Activated T-helper 1 cell treated with anti-CD3 and anti-CD28 coated beads, Interleukin-12 subunit alpha, Interleukin-12 subunit beta, Interleukin-2, Interleukin-4 antibody, amounts not matched to agents 30 ng/mL and 10 ng/mL and 1 ng/mL, durations not matched to agents 14 hours and 24 hours and 36 hours (primary cell): Measurements from ENCODE around the gene ECHS1. TPM values are rescaled to one million over a fixed set of nuclear protein-coding genes. Genes with fewer than 3 reads are reported as not detected.

Experiments
- DNase-seq: peaks from one replicate; pipeline ENCODE4 v3.0.0; 2021; ENCODE audit warnings: low spot score
- H3K27ac Mint-ChIP-seq: one replicate; pipeline ENCODE4 v1.8.0; 2021; ENCODE audit warnings: mild to moderate bottlenecking, mixed read lengths
- H3K27me3 Mint-ChIP-seq: one replicate; pipeline ENCODE4 v1.8.0; 2022; ENCODE audit warnings: mild to moderate bottlenecking, moderate library complexity, mixed read lengths; ENCODE audit not compliant: insufficient read depth
- H3K36me3 Mint-ChIP-seq: one replicate; pipeline ENCODE4 v1.8.0; 2021; ENCODE audit warnings: low read depth, mixed read lengths
- H3K4me1 Mint-ChIP-seq: one replicate; pipeline ENCODE4 v1.8.0; 2021; ENCODE audit warnings: low read depth, mixed read lengths
- H3K4me3 Mint-ChIP-seq: one replicate; pipeline ENCODE4 v1.8.0; 2021; ENCODE audit warnings: mild to moderate bottlenecking, moderate library complexity, mixed read lengths
- H3K9me3 Mint-ChIP-seq: one replicate; pipeline ENCODE4 v1.8.0; 2021; ENCODE audit warnings: mixed read lengths
- intact Hi-C: fragments of 100-400 bp; cut with micrococcal nuclease; formaldehyde crosslinking; loops from one replicate; pipeline ENCODE4 v1.15.1; 2024
- total RNA-seq: library from RNA; stranded (reverse); gene quantifications from 2 replicates; pipeline ENCODE4 v1.2.3, GENCODE V29; 2022

ECHS1 gene
- total RNA-seq, 1 donor from 2014 or later, result 69.6 TPM

- H3K27ac Mint-ChIP-seq, result no peak overlapping the region
- peaks cover 37% of the 10 kb centered on the region for H3K27me3 Mint-ChIP-seq
- no peaks in the 10 kb centered on the region for H3K9me3 Mint-ChIP-seq
- peaks cover 6% of the 10 kb centered on the region for H3K4me1 Mint-ChIP-seq
- intact Hi-C loops, result loop anchor here (1.0 kb wide), 1 partner anchor 26 kb away; no protein-coding TSS in a partner anchor
- H3K4me3 Mint-ChIP-seq, result peak overlapping the region; percentile 16
- DNase-seq, result peak; percentile 58
- H3K36me3 Mint-ChIP-seq, result no peaks in the 10 kb centered on the region
These were observed 37.7 kb downstream of the ECHS1 start for GRCh38 chr10:133335246-133336117.

GRCh38 chr10:133334503-133335245 is 38.5 kb downstream of the ECHS1 start:
- DNase-seq, result no peak
- H3K4me3 Mint-ChIP-seq, result peak overlapping the region; percentile 75
- intact Hi-C loops, result loop anchor here (1.0 kb wide), 1 partner anchor 25 kb away; no protein-coding TSS in a partner anchor
- peaks cover 42% of the 10 kb centered on the region for H3K27me3 Mint-ChIP-seq
- H3K36me3 Mint-ChIP-seq, result no peaks in the 10 kb centered on the region
- H3K27ac Mint-ChIP-seq, result peak overlapping the region; percentile 45
- peaks cover 6% of the 10 kb centered on the region for H3K4me1 Mint-ChIP-seq
- no peaks in the 10 kb centered on the region for H3K9me3 Mint-ChIP-seq

GRCh38 chr10:133332936-133333699 is 40.0 kb downstream of the ECHS1 start:
- intact Hi-C loops, result no loop called here
- Mint-ChIP-seq H3K4me3 (no peak overlapping the region), H3K9me3 (no peaks in the 10 kb centered on the region), H3K36me3 (no peaks in the 10 kb centered on the region), H3K27ac (no peak overlapping the region), H3K27me3 (peaks cover 54% of the 10 kb centered on the region), H3K4me1 (peaks cover 6% of the 10 kb centered on the region)
- no peak for DNase-seq

GRCh38 chr10:133329491-133330202 is 43.5 kb downstream of the ECHS1 start:
- H3K27me3 Mint-ChIP-seq, result peaks cover 72% of the 10 kb centered on the region
- H3K4me3 Mint-ChIP-seq, result peak overlapping the region; percentile 64
- intact Hi-C loops, result loop anchor here (1.0 to 5.0 kb wide), 7 partner anchors 22 to 278 kb away; partner anchors contain the start of genes MTG1 and PAOX
- peak; percentile 77 for DNase-seq
- H3K27ac Mint-ChIP-seq, result no peak overlapping the region
- peaks cover 3% of the 10 kb centered on the region for H3K4me1 Mint-ChIP-seq
- H3K36me3 Mint-ChIP-seq, result no peaks in the 10 kb centered on the region
- no peaks in the 10 kb centered on the region for H3K9me3 Mint-ChIP-seq

GRCh38 chr10:133328358-133329343 is 44.5 kb downstream of the ECHS1 start:
- Mint-ChIP-seq H3K4me1 (no peaks in the 10 kb centered on the region), H3K4me3 (no peak overlapping the region), H3K27ac (no peak overlapping the region), H3K36me3 (no peaks in the 10 kb centered on the region), H3K27me3 (peaks cover 68% of the 10 kb centered on the region), H3K9me3 (no peaks in the 10 kb centered on the region)
- no peak for DNase-seq
- intact Hi-C loops, result loop anchor here (1.0 to 5.0 kb wide), 7 partner anchors 21 to 279 kb away; partner anchors contain the start of genes MTG1 and PAOX

- no peak overlapping the region for H3K4me3 Mint-ChIP-seq
- peaks cover 62% of the 10 kb centered on the region for H3K27me3 Mint-ChIP-seq
- intact Hi-C loops, result loop anchor here (2.0 to 5.0 kb wide), 3 partner anchors 51 to 279 kb away; partner anchors contain the start of genes MTG1 and PAOX
These were observed 45.4 kb downstream of the ECHS1 start for GRCh38 chr10:133327651-133328357.

GRCh38 chr10:133326745-133327650 is 46.2 kb downstream of the ECHS1 start:
- Mint-ChIP-seq H3K27ac (no peak overlapping the region), H3K36me3 (no peaks in the 10 kb centered on the region), H3K4me1 (no peaks in the 10 kb centered on the region), H3K9me3 (no peaks in the 10 kb centered on the region), H3K27me3 (peaks cover 54% of the 10 kb centered on the region), H3K4me3 (no peak overlapping the region)
- intact Hi-C loops, result loop anchor here (5.0 kb wide), 1 partner anchor 280 kb away; no protein-coding TSS in a partner anchor
- no peak for DNase-seq

More at GRCh38 chr10:133327651-133328357, 45.4 kb downstream of the ECHS1 start:
- H3K27ac Mint-ChIP-seq, result no peak overlapping the region
- no peaks in the 10 kb centered on the region for H3K9me3 Mint-ChIP-seq
- DNase-seq, result no peak
- H3K4me1 Mint-ChIP-seq, result no peaks in the 10 kb centered on the region
- H3K36me3 Mint-ChIP-seq, result no peaks in the 10 kb centered on the region

GRCh38 chr10:133326223-133326551 is 47.0 kb downstream of the ECHS1 start:
- H3K27ac Mint-ChIP-seq, result no peak overlapping the region
- H3K9me3 Mint-ChIP-seq, result no peaks in the 10 kb centered on the region
- no peak for DNase-seq
- H3K4me3 Mint-ChIP-seq, result no peak overlapping the region
- no peaks in the 10 kb centered on the region for H3K4me1 Mint-ChIP-seq
- peaks cover 47% of the 10 kb centered on the region for H3K27me3 Mint-ChIP-seq
- H3K36me3 Mint-ChIP-seq, result no peaks in the 10 kb centered on the region
- intact Hi-C loops, result loop anchor here (5.0 kb wide), 1 partner anchor 281 kb away; no protein-coding TSS in a partner anchor

- Mint-ChIP-seq H3K4me1 (no peaks in the 10 kb centered on the region), H3K27ac (no peak overlapping the region), H3K9me3 (no peaks in the 10 kb centered on the region), H3K36me3 (no peaks in the 10 kb centered on the region), H3K27me3 (peaks cover 42% of the 10 kb centered on the region), H3K4me3 (peak overlapping the region; percentile 54)
- intact Hi-C loops, result loop anchor here (2.0 to 5.0 kb wide), 2 partner anchors 17 to 282 kb away; partner anchors contain the start of genes TUBGCP2 and ZNF511
- no peak for DNase-seq
These were observed 47.5 kb downstream of the ECHS1 start for GRCh38 chr10:133325440-133326222.
